Heart left ventricle (tissue), 13 donors: Measurements from ENCODE around the gene TSPYL2.

Experiments used
- CTCF ChIP-seq, 12 donors: fragments of 200-600 bp; sonication (generic) in 4 of 12; IDR thresholded peaks; one replicate each; pipeline versions ENCODE4 v1.5.0 to v1.8.0; 2018 to 2022; ENCODE audit warnings: antibody characterized with exemption in 12 of 12, mild to moderate bottlenecking in 5 of 12
- POLR2A ChIP-seq, 2 donors: fragments of 450-650 bp; IDR thresholded peaks; one replicate each; pipeline ENCODE4 v1.6.1; 2017; ENCODE audit warnings: antibody characterized with exemption in 2 of 2, mild to moderate bottlenecking in 2 of 2, moderate library complexity in 2 of 2
- donor health status: ischemic (EF 13 %, LVEDD 7.1; RV severe dilation, severe dysfunction).
- donor health status: DM: no; HTN: yes; CAD: no.
- donor health status: DM: no; HTN: no; CAD: no.
- donor health status: ischemic (EF 25% LVEDD 6.9; RV normal size, moderate dysfunction).
- donor health status: ischemic (EF 25% LVEDD 5.7; RV mildly dilated, moderate dysfunction).
- donor health status: ischemic (EF 35%, LVEDD 5.7; RV mildly dilated, moderate dysfunction).
- donor health status: nonischemic (EF 11% LVEDD 7.7; RV severe dilation, severe dysfunction).
- donor health status: DM: yes; HTN: yes; CAD: no.
- donor health status: PGD.
- donor health status: ischemic (EF 29% LVEDD 5.4; RV normal size, mild dysfunction).
- donor health status: nonischemic (EF 23%, LVEDD 6.1; RV moderate dilation, normal function).

GRCh38 chrX:53125506-53125905 is 43.3 kb downstream of the TSPYL2 start:
- TF ChIP-seq CTCF (IDR thresholded peaks at IDR 0.05) (no peak), POLR2A (IDR thresholded peaks at IDR 0.05) (no peak)
